Fibroblast of lung (primary cell): ENCODE measurements around the gene SNX30.

Source experiments
- CTCF ChIP-seq, 2 donors: IDR thresholded peaks in 1 of 2; conservative IDR thresholded peaks in 1 of 2; 1 replicate in 1 of 2; 2 replicates in 1 of 2; pipeline ENCODE4 v1.5.1; 2011 to 2012; ENCODE audit warnings: low read length in 2 of 2, control low read depth in 1 of 2, inconsistent platforms in 1 of 2, low read depth in 1 of 2, mild to moderate bottlenecking in 1 of 2
- EZH2 ChIP-seq: IDR thresholded peaks from 2 replicates; pipeline ENCODE4 v1.5.1; 2012; ENCODE audit warnings: low read length, control low read depth, mild to moderate bottlenecking; ENCODE audit errors: missing control alignments

- TF ChIP-seq EZH2, result no peak
- no peak for TF ChIP-seq CTCF (conservative IDR thresholded peaks at IDR 0.05 in 1 of 2, IDR thresholded peaks at IDR 0.05 in 1 of 2; ENCODE audit: low read depth in 1 of 2, low read length in 2 of 2)
These were observed 113.2 kb downstream of the SNX30 start for GRCh38 chr9:112863746-112864145.
